VCaP (cell line): ENCODE data around the gene HTR1D.

Source experiments
- H3K27ac ChIP-seq: fragments of 450-650 bp; 2 replicates; pipeline ENCODE4 v1.5.1; 2017
- CTCF ChIP-seq: fragments of 450-650 bp; conservative IDR thresholded peaks from 2 replicates; pipeline ENCODE4 v1.5.1; 2017; ENCODE audit warnings: mild to moderate bottlenecking, moderate library complexity

The HTR1D gene

GRCh38 chr1:23246274-23246673 lies 29.0 kb upstream of the HTR1D start:
- TF ChIP-seq CTCF, result no peak
- no peak overlapping the region for H3K27ac ChIP-seq

- no peak for TF ChIP-seq CTCF
- H3K27ac ChIP-seq, result no peak overlapping the region
Observed at GRCh38 chr1:23244256-23244761, 27.0 kb upstream of the HTR1D start.

GRCh38 chr1:23242414-23242813 lies 25.1 kb upstream of the HTR1D start:
- no peak for TF ChIP-seq CTCF
- H3K27ac ChIP-seq, result no peak overlapping the region

GRCh38 chr1:23239638-23240295 lies 22.5 kb upstream of the HTR1D start:
- TF ChIP-seq CTCF, result no peak
- H3K27ac ChIP-seq, result no peak overlapping the region

- no peak for TF ChIP-seq CTCF
- no peak overlapping the region for H3K27ac ChIP-seq
Observed at GRCh38 chr1:23238565-23238964, 21.3 kb upstream of the HTR1D start.

GRCh38 chr1:23237508-23237907 lies 20.2 kb upstream of the HTR1D start:
- no peak for TF ChIP-seq CTCF

GRCh38 chr1:23227806-23228205 lies 10.5 kb upstream of the HTR1D start:
- TF ChIP-seq CTCF, result no peak
- no peak overlapping the region for H3K27ac ChIP-seq

More at GRCh38 chr1:23237508-23237907, 20.2 kb upstream of the HTR1D start:
- H3K27ac ChIP-seq, result no peak overlapping the region
